OCI-LY1 (cell line): ENCODE measurements around the gene PDE4D.

ENCODE experiments used
- H2AFZ ChIP-seq: fragments of 200-600 bp; sonication (generic), shearing (Covaris generic); 2 replicates; pipeline ENCODE4 v1.6.0; 2014; ENCODE audit warnings: antibody characterized with exemption, mild to moderate bottlenecking, low read length
- H3F3A ChIP-seq: fragments of 200-600 bp; sonication (generic), shearing (Covaris generic); 2 replicates; pipeline ENCODE4 v1.6.0; 2014; ENCODE audit warnings: mild to moderate bottlenecking, antibody characterized with exemption, low read length, moderate library complexity; ENCODE audit not compliant: insufficient read depth
- H3K27ac ChIP-seq: fragments of 200-600 bp; sonication (generic); 2 replicates; pipeline ENCODE4 v1.5.1; 2014; ENCODE audit warnings: low read length, mixed run types, mild to moderate bottlenecking, low read depth; ENCODE audit not compliant: poor library complexity, severe bottlenecking
- H3K27me3 ChIP-seq: fragments of 200-600 bp; sonication (generic); 2 replicates; pipeline ENCODE4 v1.6.0; 2014; ENCODE audit warnings: antibody characterized with exemption, mild to moderate bottlenecking, low read length, moderate library complexity; ENCODE audit not compliant: insufficient read depth
- H3K36me3 ChIP-seq: fragments of 200-600 bp; sonication (generic); 2 replicates; pipeline ENCODE4 v1.6.1; 2014; ENCODE audit warnings: mild to moderate bottlenecking, antibody characterized with exemption, low read length, moderate library complexity, mixed read lengths; ENCODE audit not compliant: insufficient read depth
- H3K4me1 ChIP-seq: fragments of 200-600 bp; sonication (generic); 2 replicates; pipeline ENCODE4 v1.5.1; 2014; ENCODE audit warnings: mild to moderate bottlenecking, low read length, moderate library complexity; ENCODE audit not compliant: insufficient read depth, severe bottlenecking
- H3K4me2 ChIP-seq: fragments of 200-600 bp; sonication (generic), shearing (Covaris generic); 2 replicates; pipeline ENCODE4 v1.6.1; 2014; ENCODE audit warnings: low read length
- H3K4me3 ChIP-seq: fragments of 200-600 bp; sonication (generic); 2 replicates; pipeline ENCODE4 v1.5.1; 2014; ENCODE audit warnings: low read length, low read depth, mild to moderate bottlenecking, mixed read lengths; ENCODE audit not compliant: poor library complexity, severe bottlenecking
- H3K79me2 ChIP-seq: fragments of 200-600 bp; shearing (Covaris generic); 2 replicates; pipeline ENCODE4 v1.6.1; 2016; ENCODE audit warnings: mixed run types, low read length, mixed read lengths; ENCODE audit not compliant: insufficient read depth
- H3K9ac ChIP-seq: fragments of 200-600 bp; sonication (generic), shearing (Covaris generic); 2 replicates; pipeline ENCODE4 v1.6.1; 2014; ENCODE audit warnings: mild to moderate bottlenecking, low read length, mixed read lengths
- H3K9me2 ChIP-seq: fragments of 200-600 bp; sonication (generic), shearing (Covaris generic); 2 replicates; pipeline ENCODE4 v1.6.1; 2014; ENCODE audit warnings: low read depth, mild to moderate bottlenecking, low read length, mixed read lengths
- H3K9me3 ChIP-seq: fragments of 200-600 bp; shearing (Covaris generic); 2 replicates; pipeline ENCODE4 v1.6.1; 2014; ENCODE audit warnings: low read length, mixed read lengths
- H4K20me1 ChIP-seq: fragments of 200-600 bp; sonication (generic), shearing (Covaris generic); 2 replicates; pipeline ENCODE4 v1.6.0; 2016; ENCODE audit warnings: mild to moderate bottlenecking, low read length; ENCODE audit not compliant: insufficient read depth
- CTCF ChIP-seq: fragments of 200-600 bp; sonication (generic), shearing (Covaris generic); IDR thresholded peaks from 2 replicates; pipeline ENCODE4 v1.5.1; 2017; ENCODE audit warnings: mild to moderate bottlenecking, antibody characterized with exemption, low read length, moderate library complexity, mixed read lengths
- EZH2 ChIP-seq: fragments of 200-600 bp; sonication (generic), shearing (Covaris generic); IDR thresholded peaks from 2 replicates; pipeline ENCODE4 v1.8.0; 2017; ENCODE audit warnings: borderline replicate concordance, mixed run types, mild to moderate bottlenecking, antibody characterized with exemption, low read length, moderate library complexity, mixed read lengths

Gene PDE4D

GRCh38 chr5:59538750-59539121, 354.8 kb downstream of the PDE4D start:
- Histone ChIP-seq H3K27ac (no peak overlapping the region), H3K4me3 (no peak overlapping the region), H3K4me2 (no peak overlapping the region), H3K9ac (no peak overlapping the region), H3K4me1 (no peaks in the 10 kb centered on the region), H3K9me3 (no peaks in the 10 kb centered on the region), H4K20me1 (no peaks in the 10 kb centered on the region), H3K27me3 (no peaks in the 10 kb centered on the region), H3K36me3 (no peaks in the 10 kb centered on the region), H3F3A (no peaks in the 10 kb centered on the region), H3K9me2 (no peaks in the 10 kb centered on the region), H2AFZ (no peak overlapping the region), H3K79me2 (no peaks in the 10 kb centered on the region)
- TF ChIP-seq CTCF (no peak), EZH2 (no peak)

- Histone ChIP-seq H3K9me3 (no peaks in the 10 kb centered on the region), H3K4me2 (no peak overlapping the region), H3K9ac (no peak overlapping the region), H3K27me3 (no peaks in the 10 kb centered on the region), H2AFZ (no peak overlapping the region), H3K4me1 (no peaks in the 10 kb centered on the region), H4K20me1 (no peaks in the 10 kb centered on the region), H3K27ac (no peak overlapping the region), H3K9me2 (no peaks in the 10 kb centered on the region), H3K4me3 (no peak overlapping the region), H3K79me2 (no peaks in the 10 kb centered on the region), H3F3A (no peaks in the 10 kb centered on the region), H3K36me3 (no peaks in the 10 kb centered on the region)
- TF ChIP-seq CTCF, result no peak
- no peak for TF ChIP-seq EZH2
Measured at GRCh38 chr5:59537961-59538749, 355.4 kb downstream of the PDE4D start.

- no peaks in the 10 kb centered on the region for H3K4me1 ChIP-seq
- TF ChIP-seq EZH2 (no peak), CTCF (no peak)
- no peaks in the 10 kb centered on the region for H3F3A ChIP-seq
- no peaks in the 10 kb centered on the region for H3K36me3 ChIP-seq
- H2AFZ ChIP-seq, result no peak overlapping the region
- H3K27me3 ChIP-seq, result no peaks in the 10 kb centered on the region
- H3K27ac ChIP-seq, result no peak overlapping the region
- no peak overlapping the region for H3K4me3 ChIP-seq
- no peak overlapping the region for H3K9ac ChIP-seq
- no peaks in the 10 kb centered on the region for H3K9me3 ChIP-seq
- H4K20me1 ChIP-seq, result no peaks in the 10 kb centered on the region
- H3K79me2 ChIP-seq, result no peaks in the 10 kb centered on the region
- H3K4me2 ChIP-seq, result no peak overlapping the region
- no peaks in the 10 kb centered on the region for H3K9me2 ChIP-seq
Measured at GRCh38 chr5:59536875-59537274, 356.7 kb downstream of the PDE4D start.
